Keratinocyte (primary cell): Measurements from ENCODE around the gene MIA2. TPM values are rescaled to one million over a fixed set of nuclear protein-coding genes. Genes with fewer than 3 reads are reported as not detected.

Experiments used
- DNase-seq: peaks from one replicate; pipeline ENCODE4 v3.0.0-alpha.2; 2011; ENCODE audit warnings: low read depth, missing footprints, low spot score
- FAIRE-seq: peaks from 2 replicates; lab custom pipeline; 2011; peaks lifted over from hg19 to GRCh38; lab: Jason Lieb, UNC
- H2AFZ ChIP-seq: 2 replicates; pipeline ENCODE4 v1.6.0; 2012; ENCODE audit warnings: low read length, control low read depth, inconsistent platforms; ENCODE audit not compliant: control insufficient read depth
- H3K27ac ChIP-seq: 2 replicates; pipeline ENCODE4 v1.5.1; 2011; ENCODE audit warnings: low read length; ENCODE audit not compliant: control insufficient read depth, insufficient read depth
- H3K27me3 ChIP-seq: 3 replicates; pipeline ENCODE4 v1.6.0; 2011; ENCODE audit warnings: low read length; ENCODE audit not compliant: control insufficient read depth, insufficient read depth; ENCODE audit errors: extremely low read depth
- H3K36me3 ChIP-seq, 2 experiments: 2 replicates in 1 of 2; 3 replicates in 1 of 2; pipeline ENCODE4 v1.5.1; 2011; ENCODE audit warnings: low read length in 2 of 2, mild to moderate bottlenecking in 1 of 2; ENCODE audit not compliant: control insufficient read depth in 2 of 2, insufficient read depth in 2 of 2; ENCODE audit errors: extremely low read depth in 1 of 2
- H3K4me1 ChIP-seq: 3 replicates; pipeline ENCODE4 v1.5.1; 2011; ENCODE audit warnings: low read length; ENCODE audit not compliant: control insufficient read depth, insufficient read depth; ENCODE audit errors: extremely low read depth
- H3K4me2 ChIP-seq: 3 replicates; pipeline ENCODE4 v1.6.0; 2011; ENCODE audit warnings: low read depth, low read length; ENCODE audit not compliant: control insufficient read depth, insufficient read depth; ENCODE audit errors: extremely low read depth
- H3K4me3 ChIP-seq, 3 experiments: fragments of 200-600 bp in 1 of 3; sonication (generic) in 1 of 3; 2 replicates in 2 of 3; 3 replicates in 1 of 3; pipeline ENCODE4 v1.5.1; 2011 to 2016; ENCODE audit warnings: low read length in 3 of 3, mild to moderate bottlenecking in 3 of 3, control low read depth in 2 of 3, inconsistent platforms in 1 of 3, low read depth in 1 of 3, mixed read lengths in 1 of 3, mixed run types in 1 of 3, moderate library complexity in 1 of 3; ENCODE audit not compliant: control insufficient read depth in 2 of 3, insufficient read depth in 2 of 3; ENCODE audit errors: extremely low read depth in 1 of 3
- H3K79me2 ChIP-seq: 2 replicates; pipeline ENCODE4 v1.6.0; 2012; ENCODE audit warnings: low read length; ENCODE audit not compliant: control insufficient read depth, insufficient read depth
- H3K9ac ChIP-seq: 3 replicates; pipeline ENCODE4 v1.6.0; 2011; ENCODE audit warnings: low read length; ENCODE audit not compliant: control insufficient read depth, insufficient read depth; ENCODE audit errors: extremely low read depth
- H3K9me1 ChIP-seq: 3 replicates; pipeline ENCODE4 v1.6.0; 2011; ENCODE audit warnings: low read length; ENCODE audit not compliant: control insufficient read depth, insufficient read depth; ENCODE audit errors: extremely low read depth
- H3K9me3 ChIP-seq: 2 replicates; pipeline ENCODE4 v1.5.1; 2012; ENCODE audit warnings: low read depth, low read length; ENCODE audit not compliant: control insufficient read depth
- H4K20me1 ChIP-seq: 3 replicates; pipeline ENCODE4 v1.6.0; 2011; ENCODE audit warnings: low read length; ENCODE audit not compliant: control insufficient read depth, insufficient read depth; ENCODE audit errors: extremely low read depth
- EZH2 ChIP-seq: IDR thresholded peaks from one replicate; pipeline ENCODE4 v1.6.1; 2012; ENCODE audit warnings: inconsistent platforms, mild to moderate bottlenecking, low read length, moderate library complexity
- dilution Hi-C: fragments of 300-500 bp; cut with MboI; formaldehyde crosslinking; loops from one replicate; pipeline ENCODE4 v1.7.0; 2020; ENCODE audit warnings: low sequenced_read_pairs; ENCODE audit not compliant: extremely low pct_ligation_motif_present
- polyA plus RNA-seq, 5 experiments: library from polyadenylated mRNA; depleted of rRNA in 3 of 5; stranded (reverse) in 3 of 5; stranded (forward) in 1 of 5; unstranded in 1 of 5; fragments of >200 nt; gene quantifications; 1 replicate in 1 of 5; 2 replicates in 3 of 5; 3 replicates in 1 of 5; pipeline versions ENCODE4 v1.2.1 to v1.2.3, GENCODE V29; 2011 to 2012; ENCODE audit warnings: missing spikeins in 2 of 5, low read depth in 1 of 5, low replicate concordance in 1 of 5
- TF ChIP-seq, protein P1 (sequence below), 3 experiments: IDR thresholded peaks in 1 of 3; conservative IDR thresholded peaks in 1 of 3; optimal IDR thresholded peaks in 1 of 3; 2 replicates in 2 of 3; 3 replicates in 1 of 3; pipeline versions ENCODE3 to v1.5.1; 2011; ENCODE audit warnings: low read length in 3 of 3, mild to moderate bottlenecking in 3 of 3, moderate library complexity in 2 of 3, control low read depth in 1 of 3, inconsistent platforms in 1 of 3; ENCODE audit not compliant: insufficient read depth in 2 of 3; ENCODE audit errors: extremely low read depth in 1 of 3

The MIA2 gene
- polyA plus RNA-seq, 1 donor (not counting 4 experiments of a cell fraction or from before 2014, with no cell fraction given): 21.9 TPM

DNA sequence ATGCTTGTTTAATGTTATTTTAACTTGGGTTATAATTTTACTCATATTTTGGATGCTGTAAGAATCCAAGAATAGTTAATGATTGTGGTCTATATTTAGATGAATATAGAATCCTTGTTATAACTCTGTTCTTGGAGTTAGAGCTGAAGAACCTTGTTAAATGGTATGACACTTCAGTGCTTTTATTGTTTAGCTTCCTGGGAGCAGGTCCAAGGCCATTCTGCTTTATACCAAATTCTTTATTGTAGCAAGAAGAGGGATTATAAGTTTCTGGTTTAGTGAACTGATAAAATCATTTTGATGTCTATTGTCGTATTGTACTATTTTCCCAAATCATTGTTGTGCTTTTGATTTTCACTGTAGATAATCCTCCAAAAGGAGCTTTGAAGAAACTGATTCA lies 69.4 kb downstream of the MIA2 start:
- H3K27me3 ChIP-seq: no peaks in the 10 kb centered on the region
- H3K4me3 ChIP-seq: no peak overlapping the region
- dilution Hi-C loops: no loop called here
- H3K36me3 ChIP-seq: peaks cover 0 to 7% of the 10 kb centered on the region in 2 experiments
- DNase-seq (no peak), FAIRE-seq (no peak)
- H3K9me1 ChIP-seq: no peaks in the 10 kb centered on the region
- no peaks in the 10 kb centered on the region for H3K79me2 ChIP-seq
- no peak overlapping the region for H3K4me2 ChIP-seq
- no peaks in the 10 kb centered on the region for H4K20me1 ChIP-seq
- H3K9ac ChIP-seq: no peak overlapping the region
- TF ChIP-seq EZH2: no peak
- TF ChIP-seq, protein P1, sequence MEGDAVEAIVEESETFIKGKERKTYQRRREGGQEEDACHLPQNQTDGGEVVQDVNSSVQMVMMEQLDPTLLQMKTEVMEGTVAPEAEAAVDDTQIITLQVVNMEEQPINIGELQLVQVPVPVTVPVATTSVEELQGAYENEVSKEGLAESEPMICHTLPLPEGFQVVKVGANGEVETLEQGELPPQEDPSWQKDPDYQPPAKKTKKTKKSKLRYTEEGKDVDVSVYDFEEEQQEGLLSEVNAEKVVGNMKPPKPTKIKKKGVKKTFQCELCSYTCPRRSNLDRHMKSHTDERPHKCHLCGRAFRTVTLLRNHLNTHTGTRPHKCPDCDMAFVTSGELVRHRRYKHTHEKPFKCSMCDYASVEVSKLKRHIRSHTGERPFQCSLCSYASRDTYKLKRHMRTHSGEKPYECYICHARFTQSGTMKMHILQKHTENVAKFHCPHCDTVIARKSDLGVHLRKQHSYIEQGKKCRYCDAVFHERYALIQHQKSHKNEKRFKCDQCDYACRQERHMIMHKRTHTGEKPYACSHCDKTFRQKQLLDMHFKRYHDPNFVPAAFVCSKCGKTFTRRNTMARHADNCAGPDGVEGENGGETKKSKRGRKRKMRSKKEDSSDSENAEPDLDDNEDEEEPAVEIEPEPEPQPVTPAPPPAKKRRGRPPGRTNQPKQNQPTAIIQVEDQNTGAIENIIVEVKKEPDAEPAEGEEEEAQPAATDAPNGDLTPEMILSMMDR (optimal IDR thresholded peaks at IDR 0.05 in 1 of 3, IDR thresholded peaks at IDR 0.05 in 1 of 3, conservative IDR thresholded peaks at IDR 0.05 in 1 of 3; ENCODE audit: extremely low read depth in 1 of 3, insufficient read depth in 2 of 3, low read length in 3 of 3): no peak
- no peaks in the 10 kb centered on the region for H3K4me1 ChIP-seq
- no peak overlapping the region for H3K27ac ChIP-seq
- no peaks in the 10 kb centered on the region for H3K9me3 ChIP-seq
- H2AFZ ChIP-seq: no peak overlapping the region

DNA sequence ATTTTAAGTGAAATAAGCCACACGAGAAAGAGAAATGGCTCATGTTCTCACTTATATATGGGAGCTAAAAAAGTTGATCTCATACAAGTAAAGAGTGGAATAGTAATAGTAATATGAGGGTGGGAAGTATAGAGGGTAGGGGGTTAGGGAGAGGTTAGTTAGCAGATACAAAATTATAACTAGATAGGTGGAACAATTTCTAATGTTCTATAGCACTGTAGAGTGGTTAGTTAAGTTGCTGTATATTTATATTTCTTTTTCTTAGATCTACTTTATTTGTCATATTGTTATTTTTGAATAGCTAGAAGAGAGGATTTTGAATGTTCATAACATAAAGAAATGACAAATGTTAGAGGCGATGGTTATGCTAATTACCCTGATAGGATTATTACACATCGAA lies 74.1 kb downstream of the MIA2 start:
- Histone ChIP-seq H3K79me2 (no peaks in the 10 kb centered on the region), H4K20me1 (no peaks in the 10 kb centered on the region), H3K4me1 (no peaks in the 10 kb centered on the region), H3K9ac (no peak overlapping the region), H3K27me3 (no peaks in the 10 kb centered on the region), H3K4me3 (no peak overlapping the region), H3K4me2 (no peak overlapping the region), H3K36me3 (peaks cover 0 to 3% of the 10 kb centered on the region in 2 experiments), H3K9me3 (no peaks in the 10 kb centered on the region), H3K27ac (no peak overlapping the region), H2AFZ (no peak overlapping the region), H3K9me1 (no peaks in the 10 kb centered on the region)
- TF ChIP-seq, protein P1 (optimal IDR thresholded peaks at IDR 0.05 in 1 of 3, IDR thresholded peaks at IDR 0.05 in 1 of 3, conservative IDR thresholded peaks at IDR 0.05 in 1 of 3; ENCODE audit: extremely low read depth in 1 of 3, insufficient read depth in 2 of 3, low read length in 3 of 3): no peak
- TF ChIP-seq EZH2: no peak
- dilution Hi-C loops: no loop called here
- DNase-seq (no peak), FAIRE-seq (no peak)
